ENCODE measurements around the gene FBXO31. TPM values are rescaled to one million over a fixed set of nuclear protein-coding genes. Genes with fewer than 3 reads are reported as not detected.
A peak's percentile ranks its signal among the peaks of the same experiment; 100 is the strongest.

FBXO31 gene
- 14.8 and 18.5 TPM in 2 replicates for total RNA-seq

GRCh38 chr16:87383505-87384161 lies at the start of gene FBXO31:
Gene FBXO31 (minus strand): TSS chr16:87383776. CDS start chr16:87383744, 32 bp downstream.
- DNase-seq (ENCODE audit: low read depth in 2 of 2): peak; percentile 91 to 92

GRCh38 chr16:87432330-87432915 lies 48.8 kb upstream of the FBXO31 start:
- DNase-seq (ENCODE audit: low read depth in 2 of 2): no peak

GRCh38 chr16:87431926-87432325 lies 48.4 kb upstream of the FBXO31 start:
- DNase-seq (ENCODE audit: low read depth in 2 of 2): peak in 1 of 2 donors; percentile 65

GRCh38 chr16:87426423-87427215 lies 43.0 kb upstream of the FBXO31 start:
- DNase-seq (ENCODE audit: low read depth in 2 of 2): no peak

- DNase-seq (ENCODE audit: low read depth in 2 of 2): no peak
Measured at GRCh38 chr16:87425941-87426340, 42.4 kb upstream of the FBXO31 start.

GRCh38 chr16:87424266-87424665 lies 40.7 kb upstream of the FBXO31 start:
- DNase-seq (ENCODE audit: low read depth in 2 of 2): no peak

- no peak for DNase-seq (ENCODE audit: low read depth in 2 of 2)
Measured at GRCh38 chr16:87423429-87423828, 39.9 kb upstream of the FBXO31 start.

- no peak for DNase-seq (ENCODE audit: low read depth in 2 of 2)
Measured at GRCh38 chr16:87422106-87422505, 38.5 kb upstream of the FBXO31 start.

GRCh38 chr16:87421003-87421912 lies 37.7 kb upstream of the FBXO31 start:
- DNase-seq (ENCODE audit: low read depth in 2 of 2): no peak

- no peak for DNase-seq (ENCODE audit: low read depth in 2 of 2)
Measured at GRCh38 chr16:87420026-87421002, 36.7 kb upstream of the FBXO31 start.

GRCh38 chr16:87418644-87419043 lies 35.1 kb upstream of the FBXO31 start:
- DNase-seq (ENCODE audit: low read depth in 2 of 2): no peak

- no peak for DNase-seq (ENCODE audit: low read depth in 2 of 2)
Measured at GRCh38 chr16:87418216-87418615, 34.6 kb upstream of the FBXO31 start.

- no peak for DNase-seq (ENCODE audit: low read depth in 2 of 2)
Measured at GRCh38 chr16:87417528-87417910, 33.9 kb upstream of the FBXO31 start.

- peak; percentile 70 to 76 for DNase-seq (ENCODE audit: low read depth in 2 of 2)
Measured at GRCh38 chr16:87416826-87417527, 33.4 kb upstream of the FBXO31 start.

GRCh38 chr16:87415441-87415840 lies 31.9 kb upstream of the FBXO31 start:
- DNase-seq (ENCODE audit: low read depth in 2 of 2): no peak

GRCh38 chr16:87414251-87414680 lies 30.7 kb upstream of the FBXO31 start:
- DNase-seq (ENCODE audit: low read depth in 2 of 2): no peak

- DNase-seq (ENCODE audit: low read depth in 2 of 2): no peak
Measured at GRCh38 chr16:87412996-87413421, 29.4 kb upstream of the FBXO31 start.

- DNase-seq (ENCODE audit: low read depth in 2 of 2): no peak
Measured at GRCh38 chr16:87412371-87412995, 28.9 kb upstream of the FBXO31 start.
